H1 (cell line): ENCODE measurements around the gene ZMYM2. TPM values are rescaled to one million over a fixed set of nuclear protein-coding genes. Genes with fewer than 3 reads are reported as not detected.

Experiments
- CTCF ChIA-PET: fragments of 300-600 bp; sonication (Branson Sonifier 250); formaldehyde crosslinking; loops from one replicate; lab custom pipeline; 2021; ENCODE audit not compliant: partially characterized antibody; lab: Charles Lee
- POLR2A ChIA-PET: fragments of 300-600 bp; sonication (Branson Sonifier 250); formaldehyde crosslinking; loops from one replicate; lab custom pipeline; 2021; ENCODE audit warnings: inconsistent platforms; ENCODE audit not compliant: partially characterized antibody; lab: Charles Lee
- DNase-seq, 2 experiments: peaks; one replicate each; pipeline versions ENCODE4 v3.0.0 to v3.0.0-alpha.2; 2010 to 2022; ENCODE audit warnings: low spot score in 2 of 2, low read depth in 1 of 2, mixed read lengths in 1 of 2
- FAIRE-seq: peaks from 2 replicates; lab custom pipeline; 2011; peaks lifted over from hg19 to GRCh38; lab: Jason Lieb, UNC
- H2AFZ ChIP-seq: 2 replicates; pipeline ENCODE4 v1.8.1; 2012; ENCODE audit warnings: low read length, inconsistent platforms
- H2AK5ac ChIP-seq: 2 replicates; pipeline ENCODE4 v1.6.1; 2013; ENCODE audit warnings: low read depth, low read length
- H2BK120ac ChIP-seq: replicated peaks from 2 replicates; pipeline ENCODE3; 2013; ENCODE audit warnings: low read depth, low read length, inconsistent platforms
- H2BK12ac ChIP-seq: 2 replicates; pipeline ENCODE4 v1.6.1; 2013; ENCODE audit warnings: low read depth, low read length
- H2BK15ac ChIP-seq: 2 replicates; pipeline ENCODE4 v1.6.1; 2013; ENCODE audit warnings: low read length
- H2BK20ac ChIP-seq: 2 replicates; pipeline ENCODE4 v1.6.1; 2013; ENCODE audit warnings: low read length
- H2BK5ac ChIP-seq: 2 replicates; pipeline ENCODE4 v1.6.1; 2013; ENCODE audit warnings: low read depth, low read length
- H3K14ac ChIP-seq: 2 replicates; pipeline ENCODE4 v1.6.1; 2013; ENCODE audit warnings: inconsistent platforms; ENCODE audit not compliant: insufficient read length
- H3K18ac ChIP-seq: 2 replicates; pipeline ENCODE4 v1.6.1; 2013; ENCODE audit warnings: low read length; ENCODE audit errors: extremely low read depth
- H3K23ac ChIP-seq: 2 replicates; pipeline ENCODE4 v1.6.1; 2013; ENCODE audit warnings: inconsistent platforms; ENCODE audit not compliant: insufficient read length
- H3K23me2 ChIP-seq: 2 replicates; pipeline ENCODE4 v1.6.1; 2013; ENCODE audit warnings: low read depth, low read length
- H3K27ac ChIP-seq: 2 replicates; pipeline ENCODE4 v1.6.1; 2011; ENCODE audit warnings: low read depth, low read length, inconsistent platforms
- H3K27me3 ChIP-seq, 4 experiments: replicated peaks in 1 of 4; 1 replicate in 1 of 4; 2 replicates in 3 of 4; pipeline versions ENCODE4 v1.6.1 to v1.8.1; 2011 to 2013; ENCODE audit warnings: low read length in 3 of 4, mild to moderate bottlenecking in 3 of 4, inconsistent platforms in 2 of 4, mixed read lengths in 2 of 4, moderate library complexity in 1 of 4; ENCODE audit not compliant: control insufficient read depth in 3 of 4, insufficient read depth in 3 of 4; ENCODE audit errors: extremely low read depth in 1 of 4
- H3K36me3 ChIP-seq, 4 experiments: 2 replicates each; pipeline versions ENCODE4 v1.6.1 to v1.8.1; 2011 to 2013; ENCODE audit warnings: mild to moderate bottlenecking in 4 of 4, low read length in 3 of 4, moderate library complexity in 2 of 4, control low read depth in 1 of 4, inconsistent platforms in 1 of 4; ENCODE audit not compliant: insufficient read depth in 4 of 4, control insufficient read depth in 2 of 4
- H3K4ac ChIP-seq: replicated peaks from 2 replicates; pipeline ENCODE3; 2013; ENCODE audit warnings: low read length, low read depth, mixed read lengths, inconsistent platforms; ENCODE audit not compliant: insufficient read length
- H3K4me1 ChIP-seq, 4 experiments: replicated peaks in 1 of 4; 1 replicate in 1 of 4; 2 replicates in 3 of 4; pipeline versions ENCODE4 v1.6.1 to v1.8.1; 2011 to 2013; ENCODE audit warnings: low read length in 3 of 4, inconsistent platforms in 2 of 4, mixed read lengths in 1 of 4; ENCODE audit not compliant: insufficient read depth in 4 of 4, control insufficient read depth in 3 of 4
- H3K4me2 ChIP-seq, 2 experiments: 2 replicates each; pipeline versions ENCODE4 v1.6.1 to v1.8.1; 2011 to 2013; ENCODE audit warnings: low read depth in 2 of 2, low read length in 2 of 2, control low read depth in 1 of 2, inconsistent platforms in 1 of 2, mild to moderate bottlenecking in 1 of 2; ENCODE audit not compliant: insufficient read depth in 1 of 2
- H3K4me3 ChIP-seq, 4 experiments: fragments of 200-600, 300-600 bp in 1 of 4; sonication (generic), shearing (Covaris generic), sonication (Bioruptor Twin) in 1 of 4; 2 replicates each; pipeline versions ENCODE4 v1.5.1 to v1.8.1; 2011 to 2016; ENCODE audit warnings: low read length in 4 of 4, low read depth in 3 of 4, control low read depth in 2 of 4, inconsistent platforms in 2 of 4, mild to moderate bottlenecking in 2 of 4, mixed read lengths in 1 of 4, moderate library complexity in 1 of 4; ENCODE audit not compliant: insufficient read depth in 2 of 4; ENCODE audit errors: extremely low read depth in 1 of 4
- H3K56ac ChIP-seq: replicated peaks from 2 replicates; pipeline ENCODE3; 2013; ENCODE audit warnings: low read depth, mild to moderate bottlenecking, mixed read lengths, low read length, inconsistent platforms; ENCODE audit not compliant: insufficient read length
- H3K79me1 ChIP-seq: 2 replicates; pipeline ENCODE4 v1.6.1; 2013; ENCODE audit warnings: low read depth, low read length, control low read depth
- H3K79me2 ChIP-seq, 2 experiments: 2 replicates each; pipeline versions ENCODE4 v1.6.1 to v1.8.1; 2012 to 2013; ENCODE audit warnings: low read length in 2 of 2, mild to moderate bottlenecking in 2 of 2, inconsistent platforms in 1 of 2; ENCODE audit not compliant: insufficient read depth in 2 of 2, control insufficient read depth in 1 of 2
- H3K9ac ChIP-seq, 4 experiments: replicated peaks in 1 of 4; 1 replicate in 1 of 4; 2 replicates in 3 of 4; pipeline versions ENCODE4 v1.6.1 to v1.8.1; 2011 to 2013; ENCODE audit warnings: low read depth in 3 of 4, low read length in 3 of 4, control low read depth in 2 of 4, mild to moderate bottlenecking in 2 of 4, moderate library complexity in 2 of 4, inconsistent platforms in 1 of 4; ENCODE audit errors: extremely low read depth in 1 of 4
- H3K9me3 ChIP-seq, 2 experiments: 2 replicates each; pipeline versions ENCODE4 v1.6.1 to v1.8.1; 2012 to 2013; ENCODE audit warnings: mild to moderate bottlenecking in 2 of 2, moderate library complexity in 2 of 2, control low read depth in 1 of 2, inconsistent platforms in 1 of 2, low read depth in 1 of 2, low read length in 1 of 2, mixed read lengths in 1 of 2; ENCODE audit not compliant: insufficient read depth in 2 of 2
- H4K20me1 ChIP-seq, 2 experiments: replicated peaks in 1 of 2; 2 replicates each; pipeline versions ENCODE3 to v1.8.1; 2011 to 2013; ENCODE audit warnings: inconsistent platforms in 2 of 2, low read length in 2 of 2, mild to moderate bottlenecking in 1 of 2; ENCODE audit not compliant: insufficient read depth in 2 of 2, control insufficient read depth in 1 of 2
- H4K5ac ChIP-seq: 2 replicates; pipeline ENCODE4 v1.6.1; 2013; ENCODE audit warnings: low read length, low read depth, mixed read lengths, inconsistent platforms; ENCODE audit not compliant: insufficient read length
- H4K8ac ChIP-seq: 2 replicates; pipeline ENCODE4 v1.8.0; 2013; ENCODE audit warnings: mild to moderate bottlenecking, moderate library complexity, low read length, inconsistent platforms; ENCODE audit not compliant: insufficient read depth; ENCODE audit errors: extremely low read depth
- H4K91ac ChIP-seq: replicated peaks from 2 replicates; pipeline ENCODE3; 2013; ENCODE audit warnings: low read length, mixed read lengths, inconsistent platforms; ENCODE audit not compliant: insufficient read length
- ASH2L ChIP-seq: fragments of 200-600, 300-600 bp; sonication (generic); IDR thresholded peaks from one replicate; pipeline ENCODE4 v1.7.1; 2017; ENCODE audit warnings: low read length
- BRCA1 ChIP-seq: IDR thresholded peaks from 2 replicates; pipeline ENCODE4 v1.6.1; 2012; ENCODE audit warnings: low read depth, low read length, improper control_type of control experiment
- CHD1 ChIP-seq: IDR thresholded peaks from 2 replicates; pipeline ENCODE4 v1.6.1; 2012; ENCODE audit warnings: low read depth, low read length, improper control_type of control experiment
- MAFK ChIP-seq: IDR thresholded peaks from 2 replicates; pipeline ENCODE4 v1.6.1; 2012; ENCODE audit warnings: low read depth, mild to moderate bottlenecking, improper control_type of control experiment, low read length
- PHF8 ChIP-seq: fragments of 200-600 bp; sonication (generic); conservative IDR thresholded peaks from 2 replicates; pipeline ENCODE4 v1.7.1; 2012; ENCODE audit warnings: low read depth, mild to moderate bottlenecking, inconsistent platforms, low read length, moderate library complexity
- WGBS, 2 experiments: shearing (Covaris generic) in 1 of 2; methylation state at CpG; one replicate each; pipeline versions ENCODE4 v1.1.6 to v1.1.7; 2013 to 2015; ENCODE audit warnings: low lambda C conversion rate in 2 of 2, mixed read lengths in 2 of 2, inconsistent platforms in 1 of 2, low coverage in 1 of 2, missing lambda C conversion rate in 1 of 2; ENCODE audit not compliant: insufficient replicate concordance in 2 of 2, insufficient coverage in 1 of 2, insufficient read length in 1 of 2; ENCODE audit errors: extremely low coverage in 1 of 2, missing lambda C conversion rate in 1 of 2; 5-methylcytosine and 5-hydroxymethylcytosine counted together
- polyA plus RNA-seq, 7 experiments: library from polyadenylated mRNA; depleted of rRNA in 3 of 7; stranded (reverse) in 5 of 7; unstranded in 2 of 7; fragments of >200 nt in 5 of 7; fragments of 200-250 nt in 2 of 7; gene quantifications; 1 replicate in 5 of 7; 2 replicates in 1 of 7; 4 replicates in 1 of 7; pipeline versions ENCODE4 v1.2.1 to v1.2.3, GENCODE V29; 2011 to 2013; ENCODE audit warnings: missing spikeins in 2 of 7, mixed read lengths in 2 of 7
- total RNA-seq: library from RNA; stranded (reverse); fragmentation: NEBNext Ultra II Directional; extraction: Animal tissue kit (Norgen Biotek cat#: 25700); gene quantifications from 2 replicates; pipeline ENCODE4 v1.2.1, GENCODE V29; 2021

Gene ZMYM2
- total and polyA plus RNA-seq, 2 of the 8 experiments (the other 6 are each of a cell fraction or from before 2014, with no cell fraction given), result 41.2 to 159 TPM

GRCh38 chr13:20054586-20054985, 96.1 kb downstream of the ZMYM2 start:
- no peak overlapping the region for H3K23ac ChIP-seq
- H3K9ac ChIP-seq, result no peak overlapping the region
- H3K18ac ChIP-seq, result no peak overlapping the region
- H3K27ac ChIP-seq, result no peak overlapping the region
- no peak overlapping the region for H2BK15ac ChIP-seq
- H2BK120ac ChIP-seq, result no peak overlapping the region
- H3K4me3 ChIP-seq, result no peak overlapping the region
- DNase-seq, result no peak
- H3K4me1 ChIP-seq, result peaks cover 0 to 21% (median 5%) of the 10 kb centered on the region in 4 experiments; a peak in 4 of 7 replicates
- no peak overlapping the region for H4K91ac ChIP-seq
- H3K79me2 ChIP-seq, result peaks cover 0 to 7% of the 10 kb centered on the region in 2 experiments; a peak in 1 of 4 replicates
- no peaks in the 10 kb centered on the region for H3K27me3 ChIP-seq
- no peak overlapping the region for H3K4ac ChIP-seq
- CTCF ChIA-PET, result no interaction called here
- H4K5ac ChIP-seq, result no peak overlapping the region
- 85% methylated on average over 2 of the region's 2 CpGs; no CpG with 5 or more reads in 1 of the 2 experiments for WGBS, 2 experiments
- peaks cover 2 to 4% of the 10 kb centered on the region in 2 experiments for H4K20me1 ChIP-seq
- no peak overlapping the region for H3K14ac ChIP-seq
- H4K8ac ChIP-seq, result no peak overlapping the region
- TF ChIP-seq ASH2L (no peak), BRCA1 (no peak), MAFK (no peak), CHD1 (no peak), PHF8 (0 out of 2 replicates have a peak, but pooled peaks have one; percentile 19)
- H2BK12ac ChIP-seq, result 0 out of 2 replicates have a peak overlapping the region, but pooled peaks have one; percentile 32
- POLR2A ChIA-PET, result no interaction called here
- H2BK5ac ChIP-seq, result peak overlapping the region; percentile 3; the same call in 1 of the 2 replicates
- no peak overlapping the region for H2BK20ac ChIP-seq
- no peak overlapping the region for H3K56ac ChIP-seq
- FAIRE-seq, result no peak
- no peaks in the 10 kb centered on the region for H3K9me3 ChIP-seq
- H3K4me2 ChIP-seq, result peak overlapping the region; percentile 7 to 50; a peak in 2 of 4 replicates
- peaks cover 3% of the 10 kb centered on the region; the same call in 1 of the 2 replicates for H3K79me1 ChIP-seq
- no peaks in the 10 kb centered on the region for H3K23me2 ChIP-seq
- no peak overlapping the region for H2AK5ac ChIP-seq
- H2AFZ ChIP-seq, result no peak overlapping the region
- peaks cover 2 to 64% (median 11%) of the 10 kb centered on the region in 4 experiments; a peak in 6 of 8 replicates for H3K36me3 ChIP-seq
